H1 (cell line): ENCODE data around the gene FUT6. TPM values are rescaled to one million over a fixed set of nuclear protein-coding genes. Genes with fewer than 3 reads are reported as not detected.

ENCODE experiments used
- CTCF ChIA-PET: fragments of 300-600 bp; sonication (Branson Sonifier 250); formaldehyde crosslinking; loops from one replicate; lab custom pipeline; 2021; ENCODE audit not compliant: partially characterized antibody; lab: Charles Lee
- POLR2A ChIA-PET: fragments of 300-600 bp; sonication (Branson Sonifier 250); formaldehyde crosslinking; loops from one replicate; lab custom pipeline; 2021; ENCODE audit warnings: inconsistent platforms; ENCODE audit not compliant: partially characterized antibody; lab: Charles Lee
- DNase-seq, 2 experiments: peaks; one replicate each; pipeline versions ENCODE4 v3.0.0 to v3.0.0-alpha.2; 2010 to 2022; ENCODE audit warnings: low spot score in 2 of 2, low read depth in 1 of 2, mixed read lengths in 1 of 2
- FAIRE-seq: peaks from 2 replicates; lab custom pipeline; 2011; peaks lifted over from hg19 to GRCh38; lab: Jason Lieb, UNC
- H2AFZ ChIP-seq: 2 replicates; pipeline ENCODE4 v1.8.1; 2012; ENCODE audit warnings: low read length, inconsistent platforms
- H2AK5ac ChIP-seq: 2 replicates; pipeline ENCODE4 v1.6.1; 2013; ENCODE audit warnings: low read depth, low read length
- H2BK120ac ChIP-seq: replicated peaks from 2 replicates; pipeline ENCODE3; 2013; ENCODE audit warnings: low read depth, low read length, inconsistent platforms
- H2BK12ac ChIP-seq: 2 replicates; pipeline ENCODE4 v1.6.1; 2013; ENCODE audit warnings: low read depth, low read length
- H2BK15ac ChIP-seq: 2 replicates; pipeline ENCODE4 v1.6.1; 2013; ENCODE audit warnings: low read length
- H2BK20ac ChIP-seq: 2 replicates; pipeline ENCODE4 v1.6.1; 2013; ENCODE audit warnings: low read length
- H2BK5ac ChIP-seq: 2 replicates; pipeline ENCODE4 v1.6.1; 2013; ENCODE audit warnings: low read depth, low read length
- H3K14ac ChIP-seq: 2 replicates; pipeline ENCODE4 v1.6.1; 2013; ENCODE audit warnings: inconsistent platforms; ENCODE audit not compliant: insufficient read length
- H3K18ac ChIP-seq: 2 replicates; pipeline ENCODE4 v1.6.1; 2013; ENCODE audit warnings: low read length; ENCODE audit errors: extremely low read depth
- H3K23ac ChIP-seq: 2 replicates; pipeline ENCODE4 v1.6.1; 2013; ENCODE audit warnings: inconsistent platforms; ENCODE audit not compliant: insufficient read length
- H3K23me2 ChIP-seq: 2 replicates; pipeline ENCODE4 v1.6.1; 2013; ENCODE audit warnings: low read depth, low read length
- H3K27ac ChIP-seq: 2 replicates; pipeline ENCODE4 v1.6.1; 2011; ENCODE audit warnings: low read depth, low read length, inconsistent platforms
- H3K27me3 ChIP-seq, 4 experiments: replicated peaks in 1 of 4; 1 replicate in 1 of 4; 2 replicates in 3 of 4; pipeline versions ENCODE4 v1.6.1 to v1.8.1; 2011 to 2013; ENCODE audit warnings: low read length in 3 of 4, mild to moderate bottlenecking in 3 of 4, inconsistent platforms in 2 of 4, mixed read lengths in 2 of 4, moderate library complexity in 1 of 4; ENCODE audit not compliant: control insufficient read depth in 3 of 4, insufficient read depth in 3 of 4; ENCODE audit errors: extremely low read depth in 1 of 4
- H3K36me3 ChIP-seq, 4 experiments: 2 replicates each; pipeline versions ENCODE4 v1.6.1 to v1.8.1; 2011 to 2013; ENCODE audit warnings: mild to moderate bottlenecking in 4 of 4, low read length in 3 of 4, moderate library complexity in 2 of 4, control low read depth in 1 of 4, inconsistent platforms in 1 of 4; ENCODE audit not compliant: insufficient read depth in 4 of 4, control insufficient read depth in 2 of 4
- H3K4ac ChIP-seq: replicated peaks from 2 replicates; pipeline ENCODE3; 2013; ENCODE audit warnings: low read length, low read depth, mixed read lengths, inconsistent platforms; ENCODE audit not compliant: insufficient read length
- H3K4me1 ChIP-seq, 4 experiments: replicated peaks in 1 of 4; 1 replicate in 1 of 4; 2 replicates in 3 of 4; pipeline versions ENCODE4 v1.6.1 to v1.8.1; 2011 to 2013; ENCODE audit warnings: low read length in 3 of 4, inconsistent platforms in 2 of 4, mixed read lengths in 1 of 4; ENCODE audit not compliant: insufficient read depth in 4 of 4, control insufficient read depth in 3 of 4
- H3K4me2 ChIP-seq, 2 experiments: 2 replicates each; pipeline versions ENCODE4 v1.6.1 to v1.8.1; 2011 to 2013; ENCODE audit warnings: low read depth in 2 of 2, low read length in 2 of 2, control low read depth in 1 of 2, inconsistent platforms in 1 of 2, mild to moderate bottlenecking in 1 of 2; ENCODE audit not compliant: insufficient read depth in 1 of 2
- H3K4me3 ChIP-seq, 4 experiments: fragments of 200-600, 300-600 bp in 1 of 4; sonication (generic), shearing (Covaris generic), sonication (Bioruptor Twin) in 1 of 4; 2 replicates each; pipeline versions ENCODE4 v1.5.1 to v1.8.1; 2011 to 2016; ENCODE audit warnings: low read length in 4 of 4, low read depth in 3 of 4, control low read depth in 2 of 4, inconsistent platforms in 2 of 4, mild to moderate bottlenecking in 2 of 4, mixed read lengths in 1 of 4, moderate library complexity in 1 of 4; ENCODE audit not compliant: insufficient read depth in 2 of 4; ENCODE audit errors: extremely low read depth in 1 of 4
- H3K56ac ChIP-seq: replicated peaks from 2 replicates; pipeline ENCODE3; 2013; ENCODE audit warnings: low read depth, mild to moderate bottlenecking, mixed read lengths, low read length, inconsistent platforms; ENCODE audit not compliant: insufficient read length
- H3K79me1 ChIP-seq: 2 replicates; pipeline ENCODE4 v1.6.1; 2013; ENCODE audit warnings: low read depth, low read length, control low read depth
- H3K79me2 ChIP-seq, 2 experiments: 2 replicates each; pipeline versions ENCODE4 v1.6.1 to v1.8.1; 2012 to 2013; ENCODE audit warnings: low read length in 2 of 2, mild to moderate bottlenecking in 2 of 2, inconsistent platforms in 1 of 2; ENCODE audit not compliant: insufficient read depth in 2 of 2, control insufficient read depth in 1 of 2
- H3K9ac ChIP-seq, 4 experiments: replicated peaks in 1 of 4; 1 replicate in 1 of 4; 2 replicates in 3 of 4; pipeline versions ENCODE4 v1.6.1 to v1.8.1; 2011 to 2013; ENCODE audit warnings: low read depth in 3 of 4, low read length in 3 of 4, control low read depth in 2 of 4, mild to moderate bottlenecking in 2 of 4, moderate library complexity in 2 of 4, inconsistent platforms in 1 of 4; ENCODE audit errors: extremely low read depth in 1 of 4
- H3K9me3 ChIP-seq, 2 experiments: 2 replicates each; pipeline versions ENCODE4 v1.6.1 to v1.8.1; 2012 to 2013; ENCODE audit warnings: mild to moderate bottlenecking in 2 of 2, moderate library complexity in 2 of 2, control low read depth in 1 of 2, inconsistent platforms in 1 of 2, low read depth in 1 of 2, low read length in 1 of 2, mixed read lengths in 1 of 2; ENCODE audit not compliant: insufficient read depth in 2 of 2
- H4K20me1 ChIP-seq, 2 experiments: replicated peaks in 1 of 2; 2 replicates each; pipeline versions ENCODE3 to v1.8.1; 2011 to 2013; ENCODE audit warnings: inconsistent platforms in 2 of 2, low read length in 2 of 2, mild to moderate bottlenecking in 1 of 2; ENCODE audit not compliant: insufficient read depth in 2 of 2, control insufficient read depth in 1 of 2
- H4K5ac ChIP-seq: 2 replicates; pipeline ENCODE4 v1.6.1; 2013; ENCODE audit warnings: low read length, low read depth, mixed read lengths, inconsistent platforms; ENCODE audit not compliant: insufficient read length
- H4K8ac ChIP-seq: 2 replicates; pipeline ENCODE4 v1.8.0; 2013; ENCODE audit warnings: mild to moderate bottlenecking, moderate library complexity, low read length, inconsistent platforms; ENCODE audit not compliant: insufficient read depth; ENCODE audit errors: extremely low read depth
- H4K91ac ChIP-seq: replicated peaks from 2 replicates; pipeline ENCODE3; 2013; ENCODE audit warnings: low read length, mixed read lengths, inconsistent platforms; ENCODE audit not compliant: insufficient read length
- CHD1 ChIP-seq: IDR thresholded peaks from 2 replicates; pipeline ENCODE4 v1.6.1; 2012; ENCODE audit warnings: low read depth, low read length, improper control_type of control experiment
- CTBP2 ChIP-seq: IDR thresholded peaks from 2 replicates; pipeline ENCODE4 v1.7.0; 2011; ENCODE audit warnings: borderline replicate concordance, mild to moderate bottlenecking, moderate library complexity, mixed read lengths, low read length; ENCODE audit not compliant: insufficient read depth, insufficient read length
- EZH2 ChIP-seq: fragments of 200-600 bp; sonication (generic); IDR thresholded peaks from 2 replicates; pipeline ENCODE4 v1.7.1; 2012; ENCODE audit warnings: low read depth, mild to moderate bottlenecking, moderate library complexity, low read length, inconsistent platforms; ENCODE audit not compliant: severe bottlenecking
- FOSL1 ChIP-seq: IDR thresholded peaks from 2 replicates; pipeline ENCODE4 v1.6.1; 2011; ENCODE audit warnings: mild to moderate bottlenecking, low read depth, low read length, moderate library complexity; ENCODE audit not compliant: insufficient read depth
- KDM4A ChIP-seq: IDR thresholded peaks from one replicate; pipeline ENCODE4 v1.7.1; 2012; ENCODE audit warnings: low read depth, mild to moderate bottlenecking, moderate library complexity, low read length, inconsistent platforms; ENCODE audit not compliant: severe bottlenecking
- MAFK ChIP-seq: IDR thresholded peaks from 2 replicates; pipeline ENCODE4 v1.6.1; 2012; ENCODE audit warnings: low read depth, mild to moderate bottlenecking, improper control_type of control experiment, low read length
- TAF7 ChIP-seq: optimal IDR thresholded peaks from 2 replicates; pipeline ENCODE3; 2011; ENCODE audit warnings: low read depth, mild to moderate bottlenecking, inconsistent platforms, low read length, moderate library complexity, borderline replicate concordance
- WGBS, 2 experiments: shearing (Covaris generic) in 1 of 2; methylation state at CpG; one replicate each; pipeline versions ENCODE4 v1.1.6 to v1.1.7; 2013 to 2015; ENCODE audit warnings: low lambda C conversion rate in 2 of 2, mixed read lengths in 2 of 2, inconsistent platforms in 1 of 2, low coverage in 1 of 2, missing lambda C conversion rate in 1 of 2; ENCODE audit not compliant: insufficient replicate concordance in 2 of 2, insufficient coverage in 1 of 2, insufficient read length in 1 of 2; ENCODE audit errors: extremely low coverage in 1 of 2, missing lambda C conversion rate in 1 of 2; 5-methylcytosine and 5-hydroxymethylcytosine counted together
- polyA plus RNA-seq, 7 experiments: library from polyadenylated mRNA; depleted of rRNA in 3 of 7; stranded (reverse) in 5 of 7; unstranded in 2 of 7; fragments of >200 nt in 5 of 7; fragments of 200-250 nt in 2 of 7; gene quantifications; 1 replicate in 5 of 7; 2 replicates in 1 of 7; 4 replicates in 1 of 7; pipeline versions ENCODE4 v1.2.1 to v1.2.3, GENCODE V29; 2011 to 2013; ENCODE audit warnings: missing spikeins in 2 of 7, mixed read lengths in 2 of 7
- total RNA-seq: library from RNA; stranded (reverse); fragmentation: NEBNext Ultra II Directional; extraction: Animal tissue kit (Norgen Biotek cat#: 25700); gene quantifications from 2 replicates; pipeline ENCODE4 v1.2.1, GENCODE V29; 2021

The FUT6 gene
- total and polyA plus RNA-seq, 2 of the 8 experiments (the other 6 are each of a cell fraction or from before 2014, with no cell fraction given) = not detected

GRCh38 chr19:5865772-5866171, 26.3 kb upstream of the FUT6 start:
- no peak overlapping the region for H3K4me2 ChIP-seq
- peaks cover 0 to 2% (median 1%) of the 10 kb centered on the region in 4 experiments; a peak in 2 of 7 replicates for H3K27me3 ChIP-seq
- no peak overlapping the region for H2BK20ac ChIP-seq
- H3K18ac ChIP-seq = no peak overlapping the region
- H3K4me3 ChIP-seq = no peak overlapping the region
- DNase-seq = no peak
- H2AFZ ChIP-seq = no peak overlapping the region
- 0 out of 2 replicates have a peak overlapping the region, but pooled peaks have one; percentile 16 for H2BK15ac ChIP-seq
- no peaks in the 10 kb centered on the region; a peak in 1 of 7 replicates for H3K4me1 ChIP-seq
- H3K79me1 ChIP-seq = no peaks in the 10 kb centered on the region
- FAIRE-seq = no peak
- no peak overlapping the region for H4K5ac ChIP-seq
- no peak overlapping the region for H3K4ac ChIP-seq
- no peak overlapping the region for H3K14ac ChIP-seq
- no peak overlapping the region for H4K91ac ChIP-seq
- H3K36me3 ChIP-seq = no peaks in the 10 kb centered on the region
- H4K8ac ChIP-seq = no peak overlapping the region; the same call in 1 of the 2 replicates
- no peaks in the 10 kb centered on the region for H3K79me2 ChIP-seq
- H2BK120ac ChIP-seq = no peak overlapping the region
- no peak overlapping the region for H3K56ac ChIP-seq
- no peak overlapping the region for H3K27ac ChIP-seq
- ChIA-PET POLR2A (interaction anchor here (1.2 kb wide), 1 partner anchor 37 kb away, joined by 3 read pairs; no protein-coding TSS in a partner anchor), CTCF (interaction anchor here (1.0 to 1.7 kb wide), 3 partner anchors 10 to 17 kb away, joined by 3 to 4 read pairs (median 4); partner anchors contain the start of gene FUT3)
- H2AK5ac ChIP-seq = no peak overlapping the region
- H4K20me1 ChIP-seq = no peaks in the 10 kb centered on the region
- no peaks in the 10 kb centered on the region for H3K9me3 ChIP-seq
- no peak overlapping the region for H3K9ac ChIP-seq
- no peak overlapping the region for H2BK5ac ChIP-seq
- TF ChIP-seq FOSL1 = no peak
- TF ChIP-seq EZH2 = no peak
- TF ChIP-seq KDM4A = no peak
- TF ChIP-seq MAFK = no peak
- TF ChIP-seq CTBP2 = no peak
- no peak for TF ChIP-seq CHD1
- no peak for TF ChIP-seq TAF7
- H3K23ac ChIP-seq = no peak overlapping the region
- no peaks in the 10 kb centered on the region for H3K23me2 ChIP-seq
- no peak overlapping the region for H2BK12ac ChIP-seq
- WGBS, 2 experiments = 92% methylated on average over 11 of the region's 11 CpGs; no CpG with 5 or more reads in 1 of the 2 experiments
